SIG-M5 (cell line): ENCODE data around the gene FAM181B.

Source experiments
- DNase-seq: peaks from one replicate; lab custom pipeline; 2025; lab: John Stamatoyannopoulos, UW

The FAM181B gene

GRCh38 chr11:82682003-82682751 is 51.5 kb downstream of the FAM181B start:
- DNase-seq, result no peak

- DNase-seq, result no peak
Observed at GRCh38 chr11:82680252-82680651, 53.4 kb downstream of the FAM181B start.
